HG02642 (cell line): ENCODE results near the gene MYRIP.
"Not testable (repeated sequence)": the region's sequence is repeated elsewhere in the genome, so short reads cannot be mapped to it uniquely, and the experiment has no call there.

Source experiments
- ATAC-seq: cut with Tn5 transposase; IDR thresholded peaks from one replicate; pipeline ENCODE4 v1.9.1; 2021; ENCODE audit warnings: mild to moderate bottlenecking; ENCODE audit not compliant: unreplicated experiment, poor library complexity

The MYRIP gene

GRCh38 chr3:40254491-40254890 lies 445.1 kb downstream of the MYRIP start:
- ATAC-seq: no peak

DNA sequence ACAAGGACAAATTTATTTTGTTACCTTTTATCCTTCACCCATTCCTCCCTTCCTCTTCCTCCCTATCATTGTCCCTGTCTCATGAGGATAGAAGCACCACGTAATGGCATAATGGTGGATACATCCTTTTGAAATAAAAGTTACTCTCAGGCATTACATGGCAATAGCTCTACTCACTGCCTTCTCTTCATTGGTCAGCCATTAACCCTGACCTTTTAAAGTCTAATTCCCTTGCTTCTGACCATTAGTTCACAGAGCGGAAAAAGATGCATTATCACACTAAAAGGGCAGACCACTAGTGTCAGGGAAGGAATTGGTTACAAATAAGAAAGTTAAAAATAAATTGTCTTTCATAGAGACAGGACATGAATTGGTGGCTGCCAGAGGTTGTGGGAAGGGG lies 445.5 kb downstream of the MYRIP start:
- ATAC-seq: no peak

DNA sequence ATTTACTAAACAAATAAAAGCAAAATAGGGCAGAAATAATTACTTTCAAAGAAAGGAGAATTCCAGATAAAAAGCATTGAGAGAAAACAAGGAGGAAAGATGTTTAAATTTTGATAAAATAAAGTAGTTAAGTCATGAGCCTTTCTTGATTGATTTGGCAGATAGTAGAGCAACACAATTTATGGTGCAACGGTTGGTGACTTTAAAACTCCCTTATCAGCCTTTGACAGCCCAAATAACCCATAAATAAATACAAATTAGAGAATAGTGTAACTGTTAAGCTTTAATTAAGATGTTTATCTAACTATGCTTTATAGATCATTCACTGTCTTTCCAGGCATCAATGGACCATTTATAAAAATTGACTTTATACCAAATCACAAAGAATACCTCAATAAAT lies 446.1 kb downstream of the MYRIP start:
- ATAC-seq: no peak

GRCh38 chr3:40258064-40258463 lies 448.7 kb downstream of the MYRIP start:
- no peak for ATAC-seq

DNA sequence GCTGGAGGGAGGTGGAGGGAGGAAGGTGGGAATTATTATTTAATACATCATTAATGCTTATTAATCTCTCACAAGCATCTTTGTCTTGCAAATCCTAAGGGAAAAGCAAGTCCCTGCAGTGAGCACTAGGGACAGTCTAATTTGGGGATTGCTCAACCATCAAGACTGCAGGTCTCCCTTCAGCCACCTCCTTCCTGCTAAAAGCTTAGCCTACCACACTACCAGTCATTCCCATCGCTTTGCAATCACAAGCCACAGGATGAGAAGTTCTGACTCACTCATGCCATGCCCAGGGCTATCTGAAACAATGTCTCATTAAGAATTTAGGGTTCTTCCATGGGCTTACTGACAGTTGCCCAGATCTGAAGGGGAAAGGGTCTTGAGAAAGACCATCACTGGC lies 449.1 kb downstream of the MYRIP start:
- no peak for ATAC-seq

- no peak for ATAC-seq
Observed at GRCh38 chr3:40262331-40262730, 452.9 kb downstream of the MYRIP start.

GRCh38 chr3:40264451-40264850 lies 455.0 kb downstream of the MYRIP start:
- no peak for ATAC-seq

DNA sequence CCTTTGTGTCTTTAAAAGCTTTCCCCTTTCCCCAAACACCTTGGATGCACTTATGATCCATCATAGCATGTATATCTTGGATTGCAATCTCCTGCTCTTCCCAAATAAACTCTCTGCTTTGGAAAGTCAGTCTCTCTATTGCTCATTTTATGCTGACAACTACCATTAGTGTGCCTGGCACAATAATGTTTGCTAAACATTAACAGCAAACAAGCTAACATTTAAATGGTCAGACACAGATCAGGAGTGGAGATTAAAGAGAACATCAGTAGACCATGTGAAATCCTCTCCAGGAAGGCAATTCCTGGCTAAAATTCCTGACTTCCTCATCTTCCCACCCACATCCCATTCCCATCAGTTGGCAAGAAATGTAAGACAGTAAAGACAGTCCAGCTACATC lies 455.8 kb downstream of the MYRIP start:
- ATAC-seq: no peak

GRCh38 chr3:40267937-40268724 lies 458.7 kb downstream of the MYRIP start:
- no peak for ATAC-seq

DNA sequence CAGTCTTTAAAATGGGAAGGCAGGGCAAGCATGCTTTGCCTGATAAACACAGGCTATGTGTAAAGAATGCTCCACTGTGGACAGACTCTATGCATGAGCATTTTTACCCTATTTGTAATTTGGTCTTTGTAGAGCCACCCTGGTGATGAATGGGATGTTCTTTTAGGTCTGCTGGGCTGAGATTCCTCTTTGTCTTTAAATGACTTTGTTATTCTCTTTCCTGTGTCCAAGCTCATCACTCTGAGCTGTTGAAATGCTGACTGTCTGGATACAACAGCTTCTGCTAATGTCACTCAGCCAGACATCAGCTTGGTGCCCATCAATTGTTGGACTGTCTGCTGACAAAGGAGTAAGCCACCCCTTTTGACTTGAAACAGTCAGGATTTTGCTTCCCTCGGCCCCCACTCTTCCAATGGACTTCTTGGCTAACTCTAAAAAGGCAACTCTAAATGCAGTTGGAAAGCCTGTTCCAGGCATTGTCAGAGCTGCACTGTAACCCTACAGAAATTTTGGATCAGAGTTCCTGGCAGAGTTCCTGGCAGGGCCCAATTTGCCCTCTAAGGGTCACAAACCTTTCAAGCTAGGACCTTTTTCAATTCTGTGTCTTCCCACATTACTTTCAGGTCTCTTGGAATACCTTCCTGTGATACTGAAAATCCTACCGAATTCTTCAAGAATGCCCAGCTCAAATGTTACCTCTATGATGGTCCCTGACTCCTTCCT lies 459.6 kb downstream of the MYRIP start:
- no peak for ATAC-seq

- no peak for ATAC-seq
Observed at GRCh38 chr3:40278791-40279190, 469.4 kb downstream of the MYRIP start.

DNA sequence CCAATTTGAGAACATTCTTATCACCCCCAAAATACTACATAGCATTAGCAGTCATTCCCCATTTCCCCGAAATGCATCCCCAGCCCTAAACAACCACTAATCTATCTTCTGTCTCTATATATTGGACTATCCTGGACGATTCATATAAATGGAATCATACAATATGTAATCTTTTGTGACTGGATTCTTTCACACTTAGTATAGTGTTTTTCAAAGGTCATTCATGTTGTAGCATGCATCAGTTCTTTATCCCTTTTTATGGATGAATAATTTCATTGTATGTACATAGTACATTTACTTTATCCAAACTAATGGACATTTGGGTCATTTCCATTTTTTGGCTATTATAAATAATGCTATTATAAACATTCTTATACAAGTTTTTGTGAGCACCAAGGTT lies 472.6 kb downstream of the MYRIP start:
- no peak for ATAC-seq

DNA sequence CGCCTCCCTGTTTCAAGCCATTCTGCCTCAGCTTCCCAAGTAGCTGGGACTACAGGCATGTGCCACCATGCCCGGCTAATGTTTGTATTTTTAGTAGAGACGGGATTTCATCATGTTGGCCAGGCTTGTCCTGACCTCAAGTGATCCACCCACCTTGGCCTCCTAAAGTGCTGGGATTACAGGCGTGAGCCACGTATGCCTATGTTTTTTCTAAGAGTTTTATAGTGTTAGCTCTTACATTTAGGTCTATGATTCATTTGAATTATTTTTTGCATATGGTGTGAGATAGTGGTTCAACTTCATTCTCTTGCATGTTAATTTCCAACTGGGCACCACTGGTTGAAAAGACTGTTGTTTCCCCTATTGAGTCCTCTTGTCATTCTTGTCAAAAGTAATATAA lies 473.6 kb downstream of the MYRIP start:
- not testable (repeated sequence) for ATAC-seq

DNA sequence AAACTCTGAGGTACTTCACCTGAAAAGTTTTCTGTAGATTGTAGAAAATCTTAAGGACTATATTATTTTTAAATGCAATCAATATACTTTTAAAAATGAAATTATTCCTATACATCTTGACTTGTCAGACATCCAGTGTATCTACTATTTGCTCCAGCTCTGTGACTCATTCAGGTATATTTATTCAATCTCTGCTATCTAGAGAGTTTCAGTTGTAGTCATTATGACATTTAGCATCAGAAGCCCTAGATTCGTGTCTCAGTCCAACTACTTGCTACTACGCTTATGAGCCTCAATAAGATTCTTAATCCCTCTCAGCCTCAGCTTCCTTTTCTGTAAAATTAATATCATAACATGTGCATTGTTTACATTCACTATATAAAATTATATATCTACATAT lies 477.8 kb downstream of the MYRIP start:
- no peak for ATAC-seq

GRCh38 chr3:40290396-40290795 lies 481.0 kb downstream of the MYRIP start:
- no peak for ATAC-seq

- ATAC-seq: no peak
Observed at GRCh38 chr3:40291471-40291870, 482.1 kb downstream of the MYRIP start.

- ATAC-seq: no peak
Observed at GRCh38 chr3:40292637-40293349, 483.4 kb downstream of the MYRIP start.

DNA sequence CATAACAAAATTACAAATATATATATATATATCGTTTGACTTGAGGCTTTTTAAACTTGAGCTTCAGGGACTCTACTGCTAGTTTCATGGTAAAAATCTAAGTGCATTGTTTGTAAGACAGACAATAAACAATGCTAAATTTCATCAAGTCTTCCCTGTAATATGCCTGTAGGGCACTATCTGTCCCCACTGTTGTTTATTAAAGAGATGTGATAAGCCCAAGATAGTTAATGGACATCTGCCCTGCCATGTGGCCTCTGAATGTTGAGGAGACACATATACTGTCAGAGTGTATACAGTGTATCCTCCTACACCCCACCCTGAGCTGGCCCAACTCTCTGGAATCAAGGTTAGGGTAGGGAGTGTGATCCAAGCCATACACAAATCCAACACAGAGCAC lies 485.0 kb downstream of the MYRIP start:
- ATAC-seq: no peak

- no peak for ATAC-seq
Observed at GRCh38 chr3:40298075-40298474, 488.7 kb downstream of the MYRIP start.

GRCh38 chr3:40299130-40299720 lies 489.8 kb downstream of the MYRIP start:
- no peak for ATAC-seq
